Measurements from ENCODE around the gene C22orf42.

The C22orf42 gene

GRCh38 chr22:32132783-32133182 lies 26.3 kb downstream of the C22orf42 start:
- Mint-ChIP-seq H3K36me3 (ENCODE audit: low read depth) (no peaks in the 10 kb centered on the region), H3K4me3 (no peak overlapping the region), H3K27ac (no peak overlapping the region), H3K4me1 (no peaks in the 10 kb centered on the region), H3K27me3 (ENCODE audit: low read depth, poor library complexity) (peaks cover 16% of the 10 kb centered on the region), H3K9me3 (no peaks in the 10 kb centered on the region)
- TF ChIP-seq CTCF (IDR thresholded peaks at IDR 0.05), result no peak
- no peak for DNase-seq

GRCh38 chr22:32132126-32132525 lies 27.0 kb downstream of the C22orf42 start:
- no peak overlapping the region for H3K27ac Mint-ChIP-seq
- H3K4me3 Mint-ChIP-seq, result no peak overlapping the region
- no peaks in the 10 kb centered on the region for H3K9me3 Mint-ChIP-seq
- no peaks in the 10 kb centered on the region for H3K36me3 Mint-ChIP-seq (ENCODE audit: low read depth)
- no peaks in the 10 kb centered on the region for H3K4me1 Mint-ChIP-seq
- peaks cover 16% of the 10 kb centered on the region for H3K27me3 Mint-ChIP-seq (ENCODE audit: low read depth, poor library complexity)
- TF ChIP-seq CTCF (IDR thresholded peaks at IDR 0.05), result no peak
- no peak for DNase-seq

- Mint-ChIP-seq H3K9me3 (no peaks in the 10 kb centered on the region), H3K27me3 (ENCODE audit: low read depth, poor library complexity) (peaks cover 13% of the 10 kb centered on the region), H3K4me3 (no peak overlapping the region), H3K4me1 (no peaks in the 10 kb centered on the region), H3K27ac (no peak overlapping the region), H3K36me3 (ENCODE audit: low read depth) (no peaks in the 10 kb centered on the region)
- no peak for DNase-seq
- no peak for TF ChIP-seq CTCF (IDR thresholded peaks at IDR 0.05)
Observed at GRCh38 chr22:32130464-32130863, 28.6 kb downstream of the C22orf42 start.

GRCh38 chr22:32127904-32128303 lies 31.2 kb downstream of the C22orf42 start:
- Mint-ChIP-seq H3K36me3 (ENCODE audit: low read depth) (no peaks in the 10 kb centered on the region), H3K27me3 (ENCODE audit: low read depth, poor library complexity) (peaks cover 26% of the 10 kb centered on the region), H3K4me3 (no peak overlapping the region), H3K27ac (no peak overlapping the region), H3K4me1 (no peaks in the 10 kb centered on the region), H3K9me3 (no peaks in the 10 kb centered on the region)
- peak; percentile 21 for TF ChIP-seq CTCF (IDR thresholded peaks at IDR 0.05)
- DNase-seq, result no peak

- Mint-ChIP-seq H3K4me3 (no peak overlapping the region), H3K27me3 (ENCODE audit: low read depth, poor library complexity) (peaks cover 38% of the 10 kb centered on the region), H3K27ac (no peak overlapping the region), H3K36me3 (ENCODE audit: low read depth) (no peaks in the 10 kb centered on the region), H3K4me1 (no peaks in the 10 kb centered on the region), H3K9me3 (no peaks in the 10 kb centered on the region)
- DNase-seq, result peak; percentile 18
- TF ChIP-seq CTCF (IDR thresholded peaks at IDR 0.05), result no peak
Observed at GRCh38 chr22:32123657-32124056, 35.4 kb downstream of the C22orf42 start.

- Mint-ChIP-seq H3K9me3 (no peaks in the 10 kb centered on the region), H3K27ac (no peak overlapping the region), H3K4me1 (no peaks in the 10 kb centered on the region), H3K4me3 (no peak overlapping the region), H3K36me3 (ENCODE audit: low read depth) (no peaks in the 10 kb centered on the region), H3K27me3 (ENCODE audit: low read depth, poor library complexity) (peaks cover 40% of the 10 kb centered on the region)
- no peak for DNase-seq
- no peak for TF ChIP-seq CTCF (IDR thresholded peaks at IDR 0.05)
Observed at GRCh38 chr22:32122899-32123298, 36.2 kb downstream of the C22orf42 start.
